Tibial nerve (tissue), 4 donors: ENCODE results near the gene RIOX2. TPM values are rescaled to one million over a fixed set of nuclear protein-coding genes. Genes with fewer than 3 reads are reported as not detected.

Source experiments
- DNase-seq, 2 donors: peaks; one replicate each; pipeline ENCODE4 v3.0.0-alpha.2; 2019; ENCODE audit warnings: low spot score in 2 of 2
- H3K27ac ChIP-seq, 4 donors: fragments of 200-600 bp; sonication (generic) in 3 of 4; one replicate each; pipeline ENCODE4 v1.5.1; 2017 to 2019; ENCODE audit warnings: mild to moderate bottlenecking in 1 of 4
- H3K27me3 ChIP-seq, 2 donors: fragments of 200-600 bp; sonication (generic) in 1 of 2; one replicate each; pipeline versions ENCODE4 v1.5.1 to v1.6.0; 2017 to 2019
- H3K36me3 ChIP-seq, 3 donors: fragments of 200-600 bp; sonication (generic); one replicate each; pipeline ENCODE4 v1.5.1; 2018 to 2019
- H3K4me1 ChIP-seq, 4 donors: fragments of 200-600 bp; sonication (generic) in 3 of 4; one replicate each; pipeline ENCODE4 v1.5.1; 2017 to 2019
- H3K4me3 ChIP-seq, 4 donors: fragments of 200-600 bp; sonication (generic) in 3 of 4; one replicate each; pipeline ENCODE4 v1.5.1; 2017 to 2019; ENCODE audit warnings: mild to moderate bottlenecking in 1 of 4, moderate library complexity in 1 of 4
- H3K9me3 ChIP-seq, 4 donors: fragments of 200-600 bp; sonication (generic) in 3 of 4; one replicate each; pipeline ENCODE4 v1.5.1; 2017 to 2019
- CTCF ChIP-seq, 5 experiments: fragments of 200-600 bp in 3 of 5; fragments of 450-650 bp in 2 of 5; sonication (generic) in 3 of 5; IDR thresholded peaks; one replicate each; pipeline ENCODE4 v1.5.1; 2016 to 2019; ENCODE audit warnings: antibody characterized with exemption in 5 of 5, mild to moderate bottlenecking in 3 of 5, moderate library complexity in 2 of 5
- EP300 ChIP-seq, 2 donors: sonication (generic); formaldehyde crosslinking; IDR thresholded peaks; one replicate each; pipeline ENCODE4 v1.6.1; 2017; ENCODE audit warnings: antibody characterized with exemption in 2 of 2, mild to moderate bottlenecking in 1 of 2
- POLR2A ChIP-seq, 2 donors: fragments of 450-650 bp; IDR thresholded peaks; one replicate each; pipeline ENCODE4 v1.6.1; 2017; ENCODE audit warnings: antibody characterized with exemption in 2 of 2, mild to moderate bottlenecking in 2 of 2, moderate library complexity in 2 of 2
- WGBS, 2 donors: methylation state at CpG; one replicate each; pipeline ENCODE4 v1.1.5; 2018; 5-methylcytosine and 5-hydroxymethylcytosine counted together
- total RNA-seq, 4 donors: library from RNA; depleted of rRNA; stranded (reverse); fragments of >200 nt; gene quantifications; one replicate each; pipeline ENCODE4 v1.1.0, GENCODE V29; 2016

Gene RIOX2
- total RNA-seq, 4 donors from 2014 or later, result 24.9 to 27.0 (median 26.8) TPM

GRCh38 chr3:97949743-97950142 lies 22.5 kb downstream of the RIOX2 start:
- 41 to 75% methylated on average over 5 of the region's 5 CpGs for WGBS, 2 donors
- peaks cover 0 to 94% (median 0%) of the 10 kb centered on the region in 3 donors for H3K36me3 ChIP-seq
- H3K9me3 ChIP-seq, result no peaks in the 10 kb centered on the region
- peaks cover 0 to 10% (median 0%) of the 10 kb centered on the region in 4 donors for H3K4me1 ChIP-seq
- TF ChIP-seq POLR2A (IDR thresholded peaks at IDR 0.05), result no peak
- no peak for TF ChIP-seq CTCF (IDR thresholded peaks at IDR 0.05)
- no peak overlapping the region for H3K27ac ChIP-seq
- no peak for DNase-seq
- H3K27me3 ChIP-seq, result no peaks in the 10 kb centered on the region
- H3K4me3 ChIP-seq, result no peak overlapping the region

- peaks cover 0 to 10% (median 0%) of the 10 kb centered on the region in 4 donors for H3K4me1 ChIP-seq
- H3K9me3 ChIP-seq, result no peaks in the 10 kb centered on the region
- peaks cover 0 to 93% (median 0%) of the 10 kb centered on the region in 3 donors for H3K36me3 ChIP-seq
- no peak overlapping the region for H3K27ac ChIP-seq
- no peak for DNase-seq
- TF ChIP-seq EP300 (IDR thresholded peaks at IDR 0.05) (no peak), CTCF (IDR thresholded peaks at IDR 0.05) (no peak), POLR2A (IDR thresholded peaks at IDR 0.05) (no peak)
- 88 to 93% methylated on average over 2 of the region's 2 CpGs for WGBS, 2 donors
- no peaks in the 10 kb centered on the region for H3K27me3 ChIP-seq
- no peak overlapping the region for H3K4me3 ChIP-seq
These were observed 23.1 kb downstream of the RIOX2 start for GRCh38 chr3:97949110-97949485.

- peaks cover 0 to 10% (median 0%) of the 10 kb centered on the region in 4 donors for H3K4me1 ChIP-seq
- peaks cover 0 to 93% (median 0%) of the 10 kb centered on the region in 3 donors for H3K36me3 ChIP-seq
- no peak for DNase-seq
- H3K9me3 ChIP-seq, result no peaks in the 10 kb centered on the region
- no peak overlapping the region for H3K27ac ChIP-seq
- TF ChIP-seq EP300 (IDR thresholded peaks at IDR 0.05) (no peak), CTCF (IDR thresholded peaks at IDR 0.05) (no peak), POLR2A (IDR thresholded peaks at IDR 0.05) (no peak)
- no peaks in the 10 kb centered on the region for H3K27me3 ChIP-seq
- H3K4me3 ChIP-seq, result no peak overlapping the region
- 77 to 80% methylated on average over 5 of the region's 5 CpGs for WGBS, 2 donors
These were observed 23.7 kb downstream of the RIOX2 start for GRCh38 chr3:97948351-97949109.

GRCh38 chr3:97942801-97943546 lies 29.3 kb downstream of the RIOX2 start:
- Histone ChIP-seq H3K27me3 (no peaks in the 10 kb centered on the region), H3K27ac (no peak overlapping the region), H3K9me3 (no peaks in the 10 kb centered on the region), H3K4me1 (no peaks in the 10 kb centered on the region), H3K36me3 (peaks cover 0 to 67% (median 0%) of the 10 kb centered on the region in 3 donors), H3K4me3 (no peak overlapping the region)
- no peak for DNase-seq
- 63 to 64% methylated on average over 4 of the region's 4 CpGs for WGBS, 2 donors
- TF ChIP-seq CTCF (IDR thresholded peaks at IDR 0.05), result no peak
- no peak for TF ChIP-seq POLR2A (IDR thresholded peaks at IDR 0.05)
- TF ChIP-seq EP300 (IDR thresholded peaks at IDR 0.05), result no peak

GRCh38 chr3:97940034-97940433 lies 32.2 kb downstream of the RIOX2 start:
- 71 to 81% methylated on average over 1 of the region's 1 CpG for WGBS, 2 donors
- Histone ChIP-seq H3K27me3 (no peaks in the 10 kb centered on the region), H3K4me3 (no peak overlapping the region), H3K27ac (no peak overlapping the region), H3K36me3 (peaks cover 0 to 70% (median 0%) of the 10 kb centered on the region in 3 donors), H3K9me3 (no peaks in the 10 kb centered on the region), H3K4me1 (no peaks in the 10 kb centered on the region)
- DNase-seq, result no peak
- no peak for TF ChIP-seq CTCF (IDR thresholded peaks at IDR 0.05)
- TF ChIP-seq EP300 (IDR thresholded peaks at IDR 0.05), result no peak
- no peak for TF ChIP-seq POLR2A (IDR thresholded peaks at IDR 0.05)
